Measurements from ENCODE around the gene PHACTR1.

The PHACTR1 gene

GRCh38 chr6:12813321-12813720 lies 96.8 kb downstream of the PHACTR1 start:
- Histone ChIP-seq H3K4me3 (ENCODE audit: insufficient read depth, low read depth, low read length) (no peak overlapping the region), H3K36me3 (ENCODE audit: control insufficient read depth, insufficient read depth, low read length) (no peaks in the 10 kb centered on the region), H3K4me1 (ENCODE audit: control insufficient read depth, insufficient read depth, low read length) (no peaks in the 10 kb centered on the region), H3K27ac (ENCODE audit: insufficient read depth, low read depth, low read length, poor library complexity, severe bottlenecking) (no peak overlapping the region), H3K27me3 (ENCODE audit: control insufficient read depth, insufficient read depth, low read length, poor library complexity, severe bottlenecking) (no peaks in the 10 kb centered on the region), H3K9me3 (ENCODE audit: control insufficient read depth, low read length) (no peaks in the 10 kb centered on the region)
- WGBS, 2 experiments = 90 to 94% methylated on average over 2 of the region's 2 CpGs

- no peak overlapping the region for H3K27ac ChIP-seq (ENCODE audit: insufficient read depth, low read depth, low read length, poor library complexity, severe bottlenecking)
Measured at GRCh38 chr6:12814015-12814414, 97.4 kb downstream of the PHACTR1 start.

GRCh38 chr6:12815089-12815488 lies 98.5 kb downstream of the PHACTR1 start:
- no peak overlapping the region for H3K4me3 ChIP-seq (ENCODE audit: insufficient read depth, low read depth, low read length)
- no peaks in the 10 kb centered on the region for H3K9me3 ChIP-seq (ENCODE audit: control insufficient read depth, low read length)
- H3K4me1 ChIP-seq (ENCODE audit: control insufficient read depth, insufficient read depth, low read length) = no peaks in the 10 kb centered on the region
- H3K27me3 ChIP-seq (ENCODE audit: control insufficient read depth, insufficient read depth, low read length, poor library complexity, severe bottlenecking) = no peaks in the 10 kb centered on the region
- 88 to 97% methylated on average over 1 to 2 of the region's 2 CpGs for WGBS, 2 experiments
- no peaks in the 10 kb centered on the region for H3K36me3 ChIP-seq (ENCODE audit: control insufficient read depth, insufficient read depth, low read length)
- no peak overlapping the region for H3K27ac ChIP-seq (ENCODE audit: insufficient read depth, low read depth, low read length, poor library complexity, severe bottlenecking)

More at GRCh38 chr6:12814015-12814414, 97.4 kb downstream of the PHACTR1 start:
- Histone ChIP-seq H3K36me3 (ENCODE audit: control insufficient read depth, insufficient read depth, low read length) (no peaks in the 10 kb centered on the region), H3K4me3 (ENCODE audit: insufficient read depth, low read depth, low read length) (no peak overlapping the region), H3K4me1 (ENCODE audit: control insufficient read depth, insufficient read depth, low read length) (no peaks in the 10 kb centered on the region), H3K27me3 (ENCODE audit: control insufficient read depth, insufficient read depth, low read length, poor library complexity, severe bottlenecking) (no peaks in the 10 kb centered on the region), H3K9me3 (ENCODE audit: control insufficient read depth, low read length) (no peaks in the 10 kb centered on the region)
- WGBS, 2 experiments = 92 to 96% methylated on average over 2 of the region's 2 CpGs

GRCh38 chr6:12815884-12816600 lies 99.5 kb downstream of the PHACTR1 start:
- H3K9me3 ChIP-seq (ENCODE audit: control insufficient read depth, low read length) = no peaks in the 10 kb centered on the region

GRCh38 chr6:12818324-12818723 lies 101.8 kb downstream of the PHACTR1 start:
- Histone ChIP-seq H3K4me3 (ENCODE audit: insufficient read depth, low read depth, low read length) (no peak overlapping the region), H3K4me1 (ENCODE audit: control insufficient read depth, insufficient read depth, low read length) (no peaks in the 10 kb centered on the region), H3K9me3 (ENCODE audit: control insufficient read depth, low read length) (no peaks in the 10 kb centered on the region), H3K36me3 (ENCODE audit: control insufficient read depth, insufficient read depth, low read length) (no peaks in the 10 kb centered on the region), H3K27ac (ENCODE audit: insufficient read depth, low read depth, low read length, poor library complexity, severe bottlenecking) (no peak overlapping the region), H3K27me3 (ENCODE audit: control insufficient read depth, insufficient read depth, low read length, poor library complexity, severe bottlenecking) (no peaks in the 10 kb centered on the region)
- 95 to 100% methylated on average over 1 of the region's 1 CpG for WGBS, 2 experiments

More at GRCh38 chr6:12815884-12816600, 99.5 kb downstream of the PHACTR1 start:
- no peak overlapping the region for H3K4me3 ChIP-seq (ENCODE audit: insufficient read depth, low read depth, low read length)
- 91 to 97% methylated on average over 3 to 4 of the region's 4 CpGs for WGBS, 2 experiments
- no peaks in the 10 kb centered on the region for H3K4me1 ChIP-seq (ENCODE audit: control insufficient read depth, insufficient read depth, low read length)
- no peaks in the 10 kb centered on the region for H3K27me3 ChIP-seq (ENCODE audit: control insufficient read depth, insufficient read depth, low read length, poor library complexity, severe bottlenecking)
- H3K27ac ChIP-seq (ENCODE audit: insufficient read depth, low read depth, low read length, poor library complexity, severe bottlenecking) = no peak overlapping the region
- H3K36me3 ChIP-seq (ENCODE audit: control insufficient read depth, insufficient read depth, low read length) = no peaks in the 10 kb centered on the region

GRCh38 chr6:12823847-12824246 lies 107.3 kb downstream of the PHACTR1 start:
- Histone ChIP-seq H3K27me3 (ENCODE audit: control insufficient read depth, insufficient read depth, low read length, poor library complexity, severe bottlenecking) (no peaks in the 10 kb centered on the region), H3K27ac (ENCODE audit: insufficient read depth, low read depth, low read length, poor library complexity, severe bottlenecking) (no peak overlapping the region), H3K4me3 (ENCODE audit: insufficient read depth, low read depth, low read length) (no peak overlapping the region), H3K4me1 (ENCODE audit: control insufficient read depth, insufficient read depth, low read length) (no peaks in the 10 kb centered on the region), H3K36me3 (ENCODE audit: control insufficient read depth, insufficient read depth, low read length) (no peaks in the 10 kb centered on the region), H3K9me3 (ENCODE audit: control insufficient read depth, low read length) (no peaks in the 10 kb centered on the region)
- 77 to 79% methylated on average over 8 of the region's 8 CpGs for WGBS, 2 experiments

GRCh38 chr6:12826584-12826983 lies 110.0 kb downstream of the PHACTR1 start:
- no peaks in the 10 kb centered on the region for H3K4me1 ChIP-seq (ENCODE audit: control insufficient read depth, insufficient read depth, low read length)

GRCh38 chr6:12827921-12828320 lies 111.4 kb downstream of the PHACTR1 start:
- H3K4me3 ChIP-seq (ENCODE audit: insufficient read depth, low read depth, low read length) = no peak overlapping the region
- no peaks in the 10 kb centered on the region for H3K9me3 ChIP-seq (ENCODE audit: control insufficient read depth, low read length)
- H3K27me3 ChIP-seq (ENCODE audit: control insufficient read depth, insufficient read depth, low read length, poor library complexity, severe bottlenecking) = no peaks in the 10 kb centered on the region
- H3K27ac ChIP-seq (ENCODE audit: insufficient read depth, low read depth, low read length, poor library complexity, severe bottlenecking) = no peak overlapping the region
- H3K36me3 ChIP-seq (ENCODE audit: control insufficient read depth, insufficient read depth, low read length) = no peaks in the 10 kb centered on the region
- no peaks in the 10 kb centered on the region for H3K4me1 ChIP-seq (ENCODE audit: control insufficient read depth, insufficient read depth, low read length)
- 96 to 100% methylated on average over 2 of the region's 2 CpGs for WGBS, 2 experiments

More at GRCh38 chr6:12826584-12826983, 110.0 kb downstream of the PHACTR1 start:
- Histone ChIP-seq H3K9me3 (ENCODE audit: control insufficient read depth, low read length) (no peaks in the 10 kb centered on the region), H3K27ac (ENCODE audit: insufficient read depth, low read depth, low read length, poor library complexity, severe bottlenecking) (no peak overlapping the region), H3K36me3 (ENCODE audit: control insufficient read depth, insufficient read depth, low read length) (no peaks in the 10 kb centered on the region), H3K27me3 (ENCODE audit: control insufficient read depth, insufficient read depth, low read length, poor library complexity, severe bottlenecking) (no peaks in the 10 kb centered on the region), H3K4me3 (ENCODE audit: insufficient read depth, low read depth, low read length) (no peak overlapping the region)
- 92 to 93% methylated on average over 2 of the region's 2 CpGs for WGBS, 2 experiments

GRCh38 chr6:12832226-12832735 lies 115.7 kb downstream of the PHACTR1 start:
- no peaks in the 10 kb centered on the region for H3K9me3 ChIP-seq (ENCODE audit: control insufficient read depth, low read length)
- no peaks in the 10 kb centered on the region for H3K36me3 ChIP-seq (ENCODE audit: control insufficient read depth, insufficient read depth, low read length)
- no peak overlapping the region for H3K27ac ChIP-seq (ENCODE audit: insufficient read depth, low read depth, low read length, poor library complexity, severe bottlenecking)
- H3K27me3 ChIP-seq (ENCODE audit: control insufficient read depth, insufficient read depth, low read length, poor library complexity, severe bottlenecking) = no peaks in the 10 kb centered on the region
- WGBS, 2 experiments = 92 to 94% methylated on average over 4 of the region's 4 CpGs
- H3K4me1 ChIP-seq (ENCODE audit: control insufficient read depth, insufficient read depth, low read length) = no peaks in the 10 kb centered on the region
- H3K4me3 ChIP-seq (ENCODE audit: insufficient read depth, low read depth, low read length) = no peak overlapping the region

- Histone ChIP-seq H3K27me3 (ENCODE audit: control insufficient read depth, insufficient read depth, low read length, poor library complexity, severe bottlenecking) (no peaks in the 10 kb centered on the region), H3K27ac (ENCODE audit: insufficient read depth, low read depth, low read length, poor library complexity, severe bottlenecking) (no peak overlapping the region), H3K4me1 (ENCODE audit: control insufficient read depth, insufficient read depth, low read length) (no peaks in the 10 kb centered on the region), H3K9me3 (ENCODE audit: control insufficient read depth, low read length) (no peaks in the 10 kb centered on the region), H3K4me3 (ENCODE audit: insufficient read depth, low read depth, low read length) (no peak overlapping the region), H3K36me3 (ENCODE audit: control insufficient read depth, insufficient read depth, low read length) (no peaks in the 10 kb centered on the region)
- WGBS, 2 experiments = 91 to 93% methylated on average over 2 of the region's 2 CpGs
Measured at GRCh38 chr6:12836009-12836408, 119.4 kb downstream of the PHACTR1 start.
